BE2C (cell line): ENCODE results near the gene GPSM1.

ENCODE experiments used
- DNase-seq: peaks from one replicate; pipeline ENCODE4 v3.0.0-alpha.2; 2020
- H3K27me3 ChIP-seq: fragments of 250-450 bp; sonication (Bioruptor Pico); 2 replicates; pipeline ENCODE4 v1.5.1; 2020; ENCODE audit warnings: mild to moderate bottlenecking
- H3K36me3 ChIP-seq: fragments of 250-450 bp; sonication (Bioruptor Pico); 2 replicates; pipeline ENCODE4 v1.5.1; 2020; ENCODE audit warnings: mild to moderate bottlenecking
- H3K4me1 ChIP-seq: fragments of 250-450 bp; sonication (Bioruptor Pico); 2 replicates; pipeline ENCODE4 v1.5.1; 2020
- H3K4me3 ChIP-seq: 2 replicates; pipeline ENCODE4 v1.5.1; 2011; ENCODE audit warnings: low read depth, low read length
- H3K9me3 ChIP-seq: fragments of 250-450 bp; sonication (Bioruptor Pico); 2 replicates; pipeline ENCODE4 v1.5.1; 2020
- TF ChIP-seq, protein P1 (sequence below): IDR thresholded peaks from 2 replicates; pipeline ENCODE4 v1.5.1; 2012; ENCODE audit warnings: mild to moderate bottlenecking, low read depth, low read length

Gene GPSM1

DNA sequence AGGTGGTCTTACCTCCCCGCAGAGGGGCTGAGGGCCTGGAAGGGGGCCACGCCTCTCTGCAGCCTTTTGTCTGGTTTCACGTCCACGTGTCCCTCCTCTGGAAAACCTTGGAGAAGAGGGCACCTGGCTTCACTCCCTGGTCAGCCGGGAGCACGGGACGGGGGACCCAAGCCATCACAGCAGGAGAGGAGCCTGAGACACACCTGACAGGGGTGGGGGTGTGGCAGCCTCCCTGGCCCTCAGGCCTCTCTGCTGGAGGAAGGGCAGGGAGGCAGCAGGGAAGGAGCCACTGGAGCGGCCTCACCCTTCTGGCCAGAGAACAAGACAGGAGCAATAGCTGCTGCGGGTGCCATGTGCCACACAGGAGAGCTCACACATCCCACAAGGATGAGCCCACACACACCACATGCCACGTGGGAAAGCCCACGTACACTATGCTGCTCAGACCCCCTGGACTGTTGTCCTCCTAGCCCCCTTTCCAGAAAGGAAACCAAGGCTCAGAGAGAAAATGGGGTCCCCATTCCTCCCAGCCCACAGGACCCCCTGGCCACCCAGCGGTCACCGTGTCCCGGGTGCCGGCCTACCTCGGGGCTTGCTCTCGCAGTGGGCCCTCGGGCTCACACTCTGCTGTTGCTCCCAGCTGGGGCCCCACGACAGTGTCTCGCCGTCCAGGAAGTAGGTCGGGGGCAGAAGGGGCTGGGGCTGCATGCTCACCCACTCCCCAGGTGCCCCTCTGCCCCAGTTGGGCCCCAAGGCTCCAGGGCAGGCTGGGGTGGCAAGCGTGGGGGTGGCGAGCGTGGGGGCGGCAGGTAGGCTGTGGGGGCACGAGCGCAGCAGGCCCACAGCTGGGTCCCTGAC is 41.6 kb upstream of the GPSM1 start:
- peak; percentile 7 for DNase-seq
- Histone ChIP-seq H3K4me3 (no peak overlapping the region), H3K27me3 (no peaks in the 10 kb centered on the region; the same call in 1 of the 2 replicates), H3K36me3 (no peaks in the 10 kb centered on the region), H3K4me1 (peaks cover 8% of the 10 kb centered on the region), H3K9me3 (no peaks in the 10 kb centered on the region)
- TF ChIP-seq, protein P1, sequence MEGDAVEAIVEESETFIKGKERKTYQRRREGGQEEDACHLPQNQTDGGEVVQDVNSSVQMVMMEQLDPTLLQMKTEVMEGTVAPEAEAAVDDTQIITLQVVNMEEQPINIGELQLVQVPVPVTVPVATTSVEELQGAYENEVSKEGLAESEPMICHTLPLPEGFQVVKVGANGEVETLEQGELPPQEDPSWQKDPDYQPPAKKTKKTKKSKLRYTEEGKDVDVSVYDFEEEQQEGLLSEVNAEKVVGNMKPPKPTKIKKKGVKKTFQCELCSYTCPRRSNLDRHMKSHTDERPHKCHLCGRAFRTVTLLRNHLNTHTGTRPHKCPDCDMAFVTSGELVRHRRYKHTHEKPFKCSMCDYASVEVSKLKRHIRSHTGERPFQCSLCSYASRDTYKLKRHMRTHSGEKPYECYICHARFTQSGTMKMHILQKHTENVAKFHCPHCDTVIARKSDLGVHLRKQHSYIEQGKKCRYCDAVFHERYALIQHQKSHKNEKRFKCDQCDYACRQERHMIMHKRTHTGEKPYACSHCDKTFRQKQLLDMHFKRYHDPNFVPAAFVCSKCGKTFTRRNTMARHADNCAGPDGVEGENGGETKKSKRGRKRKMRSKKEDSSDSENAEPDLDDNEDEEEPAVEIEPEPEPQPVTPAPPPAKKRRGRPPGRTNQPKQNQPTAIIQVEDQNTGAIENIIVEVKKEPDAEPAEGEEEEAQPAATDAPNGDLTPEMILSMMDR: no peak

DNA sequence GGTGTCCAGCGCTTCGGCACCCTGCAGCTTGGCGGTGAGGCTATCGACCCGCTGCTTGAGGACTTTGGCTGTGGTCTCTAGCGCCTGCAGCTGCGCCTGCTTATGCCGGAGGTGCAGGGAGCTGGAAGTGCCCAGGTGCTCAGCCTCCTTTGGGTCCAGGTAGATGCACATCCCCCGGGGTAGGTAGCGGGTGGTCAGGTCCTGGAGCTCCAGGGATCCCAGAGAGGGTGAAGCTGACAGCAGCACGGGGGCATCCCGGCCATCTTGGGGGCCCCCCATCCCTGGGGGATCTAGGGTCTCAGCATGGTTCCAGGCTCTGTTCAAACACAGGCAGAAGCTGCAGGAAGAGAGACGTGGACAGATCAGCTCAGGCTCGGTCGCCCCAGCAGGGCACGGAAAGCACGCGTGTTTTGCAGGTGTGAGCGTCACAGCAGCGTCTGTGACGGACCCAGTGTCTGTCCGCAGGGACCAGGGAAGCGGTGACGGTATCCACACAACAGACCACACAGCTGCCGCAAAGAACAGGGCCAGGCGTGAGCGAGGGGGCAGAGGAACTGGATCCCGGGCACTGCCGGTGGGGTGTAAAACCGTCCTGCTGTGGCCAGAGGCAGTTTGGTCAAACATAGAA is 40.9 kb upstream of the GPSM1 start:
- H3K4me1 ChIP-seq: peaks cover 8% of the 10 kb centered on the region
- TF ChIP-seq, protein P1: no peak
- H3K4me3 ChIP-seq: no peak overlapping the region
- no peaks in the 10 kb centered on the region; the same call in 1 of the 2 replicates for H3K27me3 ChIP-seq
- no peaks in the 10 kb centered on the region for H3K36me3 ChIP-seq
- peak; percentile 10 for DNase-seq
- H3K9me3 ChIP-seq: no peaks in the 10 kb centered on the region

DNA sequence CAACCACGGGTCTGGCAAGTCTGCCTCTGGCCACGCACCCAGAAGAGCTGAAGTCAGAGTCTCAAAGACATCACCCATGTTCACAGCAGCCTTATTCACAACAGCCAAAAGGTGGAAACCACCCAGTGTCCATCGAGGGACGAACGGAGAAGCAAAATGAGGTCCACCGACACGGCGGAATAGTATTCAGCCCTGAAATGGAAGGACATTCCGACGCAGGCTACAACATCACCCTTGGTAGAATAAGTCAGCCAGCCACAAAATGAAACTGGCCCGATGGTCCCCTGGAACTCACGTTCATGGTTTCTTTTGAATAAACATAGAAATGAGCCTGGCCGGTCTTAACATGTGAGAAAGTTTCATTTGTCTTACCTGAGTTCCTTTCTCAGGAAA is 40.4 kb upstream of the GPSM1 start:
- Histone ChIP-seq H3K27me3 (no peaks in the 10 kb centered on the region; the same call in 1 of the 2 replicates), H3K36me3 (no peaks in the 10 kb centered on the region), H3K4me1 (peaks cover 8% of the 10 kb centered on the region), H3K9me3 (no peaks in the 10 kb centered on the region), H3K4me3 (no peak overlapping the region)
- TF ChIP-seq, protein P1: no peak
- DNase-seq: no peak

DNA sequence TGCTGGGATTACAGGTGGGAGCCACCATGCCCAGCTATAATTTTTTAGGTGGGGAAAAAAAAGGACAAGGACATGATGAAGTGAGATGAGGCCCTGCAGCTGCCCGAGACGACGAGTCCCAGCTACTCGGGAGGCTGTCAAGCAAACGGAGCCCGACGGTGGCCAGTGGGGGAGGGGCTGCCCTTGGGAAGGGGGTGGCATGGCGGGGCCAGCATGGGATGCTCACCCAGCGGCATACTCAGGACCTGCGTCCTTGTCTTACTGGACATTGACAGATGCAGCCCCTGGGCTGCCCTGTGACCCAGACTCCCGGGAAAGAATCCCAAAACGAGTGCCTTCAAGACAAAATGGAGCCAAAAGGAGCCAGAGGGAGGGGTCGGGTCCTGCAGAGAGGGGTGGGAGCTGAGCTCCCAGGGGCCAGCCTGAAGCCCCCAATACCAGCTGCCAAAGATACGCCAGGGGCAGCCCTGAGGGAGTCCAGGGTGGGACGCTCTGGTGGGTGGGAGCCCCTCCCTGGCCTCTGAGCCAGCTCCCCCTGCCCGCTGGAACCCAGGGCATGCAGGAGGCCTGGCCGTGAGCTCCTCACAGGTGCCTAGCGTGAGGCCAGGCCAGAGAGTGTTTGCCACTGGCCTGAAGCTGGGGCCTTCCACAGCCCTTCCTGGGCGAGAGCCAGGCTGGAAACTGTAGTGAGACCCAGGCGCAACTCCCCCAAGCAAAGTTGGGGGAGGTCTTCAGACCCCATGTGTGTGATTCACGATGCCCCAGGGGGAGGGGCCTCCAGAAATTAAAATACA is 39.2 kb upstream of the GPSM1 start:
- TF ChIP-seq, protein P1: no peak
- H3K4me3 ChIP-seq: no peak overlapping the region
- no peaks in the 10 kb centered on the region; the same call in 1 of the 2 replicates for H3K27me3 ChIP-seq
- H3K4me1 ChIP-seq: peaks cover 8% of the 10 kb centered on the region
- peak; percentile 39 for DNase-seq
- H3K36me3 ChIP-seq: no peaks in the 10 kb centered on the region
- H3K9me3 ChIP-seq: no peaks in the 10 kb centered on the region

DNA sequence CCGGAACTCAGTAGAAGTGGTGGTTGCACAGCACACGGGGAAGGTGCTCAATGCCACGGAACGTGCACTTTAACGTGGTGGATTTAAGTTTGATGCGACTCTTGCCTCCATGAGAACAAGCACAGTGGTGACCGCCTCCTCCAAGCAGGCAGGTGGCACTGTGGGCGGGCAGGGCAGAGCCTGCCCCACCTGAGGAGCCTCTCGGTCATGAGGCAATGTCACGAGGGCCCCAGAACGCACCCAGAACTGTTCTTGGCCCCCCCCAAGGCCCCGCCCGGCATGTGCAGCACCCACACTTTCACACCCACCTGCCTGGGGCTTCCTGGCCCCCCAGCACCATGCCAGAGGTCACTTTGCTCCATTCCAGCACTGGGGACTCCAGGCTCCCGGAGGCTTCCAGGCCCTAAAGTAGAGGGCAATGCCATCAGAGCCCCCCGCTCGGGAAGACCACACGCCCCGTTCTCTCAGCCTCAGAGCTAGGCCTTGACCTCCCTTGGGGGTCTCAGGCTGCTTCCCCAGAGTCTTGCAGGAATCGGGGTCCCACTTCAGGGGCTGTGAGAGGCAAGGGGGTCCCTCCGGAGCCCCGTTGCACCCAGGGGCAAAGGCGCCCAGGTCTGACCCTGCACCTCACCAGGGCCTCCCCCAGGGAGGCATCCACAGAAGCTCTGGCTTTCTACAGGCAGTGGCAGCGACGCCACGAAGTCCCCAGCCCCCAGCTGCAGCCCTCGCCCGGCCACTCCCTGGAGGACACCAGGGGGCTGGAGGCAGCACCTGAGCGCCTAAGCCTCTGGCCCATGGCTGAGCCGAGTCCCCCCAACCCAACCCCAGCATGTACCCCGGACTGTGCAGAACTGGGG is 37.5 kb upstream of the GPSM1 start:
- DNase-seq: peak; percentile 13
- Histone ChIP-seq H3K36me3 (no peaks in the 10 kb centered on the region), H3K27me3 (no peaks in the 10 kb centered on the region; the same call in 1 of the 2 replicates), H3K9me3 (no peaks in the 10 kb centered on the region), H3K4me1 (peaks cover 8% of the 10 kb centered on the region), H3K4me3 (no peak overlapping the region)
- TF ChIP-seq, protein P1: 0 out of 2 replicates have a peak, but pooled peaks have one; percentile 2
